Heart right ventricle (tissue), 16 donors: Measurements from ENCODE around the gene LY6G5B. TPM values are rescaled to one million over a fixed set of nuclear protein-coding genes. Genes with fewer than 3 reads are reported as not detected.

Experiments used
- ATAC-seq, 8 donors: fragments of 200-7000 bp; cut with Tn5 transposase; one replicate each; pipeline ENCODE4 v1.9.1; 2020; ENCODE audit warnings: mild to moderate bottlenecking in 8 of 8, moderate library complexity in 8 of 8, moderate number of reproducible peaks in 1 of 8
- DNase-seq, 2 donors: peaks; one replicate each; pipeline ENCODE4 v3.0.0-alpha.2; 2020
- H3K27ac ChIP-seq, 10 donors: fragments of 200-600 bp; sonication (generic) in 2 of 10; one replicate each; pipeline versions ENCODE4 v1.5.0 to v1.8.0; 2020 to 2022; ENCODE audit warnings: mild to moderate bottlenecking in 3 of 10
- H3K27me3 ChIP-seq, 7 donors: fragments of 200-600 bp; one replicate each; pipeline ENCODE4 v1.8.0; 2021 to 2022; ENCODE audit warnings: mild to moderate bottlenecking in 2 of 7
- H3K36me3 ChIP-seq, 9 donors: fragments of 200-600 bp; sonication (generic) in 1 of 9; one replicate each; pipeline versions ENCODE4 v1.5.0 to v1.8.0; 2020 to 2022; ENCODE audit warnings: mild to moderate bottlenecking in 2 of 9
- H3K4me1 ChIP-seq, 9 donors: fragments of 200-600 bp; sonication (generic) in 1 of 9; one replicate each; pipeline versions ENCODE4 v1.5.0 to v1.8.0; 2020 to 2022; ENCODE audit warnings: mild to moderate bottlenecking in 4 of 9
- H3K4me3 ChIP-seq, 10 donors: fragments of 200-600 bp; sonication (generic) in 2 of 10; one replicate each; pipeline versions ENCODE4 v1.5.0 to v1.8.0; 2020 to 2022; ENCODE audit warnings: mild to moderate bottlenecking in 7 of 10, moderate library complexity in 2 of 10
- H3K9me3 ChIP-seq, 11 donors: fragments of 200-600 bp in 10 of 11; sonication (generic) in 2 of 11; one replicate each; pipeline versions ENCODE4 v1.5.0 to v1.8.0; 2013 to 2022; ENCODE audit warnings: mild to moderate bottlenecking in 2 of 11, control low read depth in 1 of 11, moderate library complexity in 1 of 11
- CTCF ChIP-seq, 9 donors: fragments of 200-600 bp; sonication (generic) in 2 of 9; IDR thresholded peaks; one replicate each; pipeline versions ENCODE4 v1.5.0 to v1.8.0; 2021 to 2022; ENCODE audit warnings: antibody characterized with exemption in 9 of 9, mild to moderate bottlenecking in 5 of 9, moderate library complexity in 1 of 9
- WGBS, 2 donors: extraction: QIAGEN DNeasy Blood & Tissue Kit; methylation state at CpG; one replicate each; pipeline ENCODE4 v1.1.7; 2013; ENCODE audit warnings: inconsistent platforms in 1 of 2; 5-methylcytosine and 5-hydroxymethylcytosine counted together
- intact Hi-C, 10 donors: fragments of 100-400 bp; cut with DNase I; formaldehyde crosslinking; loops; one replicate each; pipeline versions ENCODE4 v1.11.1 to v1.14.2; 2022
- polyA plus RNA-seq, 2 donors: library from polyadenylated mRNA; stranded (reverse); fragments of 200-250 nt; gene quantifications; one replicate each; pipeline ENCODE4 v1.2.3, GENCODE V29; 2013
- total RNA-seq, 10 donors: library from RNA; stranded (reverse); fragmentation: NEBNext Ultra II Directional in 3 of 10; extraction: Animal tissue kit (Norgen Biotek cat#: 25700) in 3 of 10; gene quantifications; one replicate each; pipeline versions ENCODE4 v1.2.1 to v1.2.4, GENCODE V29; 2021 to 2023
- donor health status: Arrhythmogenic right ventricular cardiomyopathy.
- donor health status: ischemic (EF 13 %, LVEDD 7.1; RV severe dilation, severe dysfunction).
- donor health status: healthy with polysubstance abuse.
- donor health status: DM: no; HTN: yes; CAD: no.
- donor health status: DM: no; HTN: no; CAD: no.
- donor health status: ischemic (EF 25% LVEDD 6.9; RV normal size, moderate dysfunction).
- donor health status: ischemic (EF 25% LVEDD 5.7; RV mildly dilated, moderate dysfunction).
- donor health status: healthy.
- donor health status: DM: yes; HTN: yes; CAD: no.
- donor health status: Ischemic cardiomyopathy.
- donor health status: ischemic (EF 35%, LVEDD 5.7; RV mildly dilated, moderate dysfunction).
- donor health status: nonischemic (EF 11% LVEDD 7.7; RV severe dilation, severe dysfunction).
- donor health status: DM: yes; HTN: yes; CAD: no.
- donor health status: PGD.
- donor health status: ischemic (EF 29% LVEDD 5.4; RV normal size, mild dysfunction).
- donor health status: nonischemic (EF 23%, LVEDD 6.1; RV moderate dilation, normal function).

LY6G5B gene
- total and polyA plus RNA-seq, 12 donors = 2.4 to 7.3 (median 3.8) TPM

DNA sequence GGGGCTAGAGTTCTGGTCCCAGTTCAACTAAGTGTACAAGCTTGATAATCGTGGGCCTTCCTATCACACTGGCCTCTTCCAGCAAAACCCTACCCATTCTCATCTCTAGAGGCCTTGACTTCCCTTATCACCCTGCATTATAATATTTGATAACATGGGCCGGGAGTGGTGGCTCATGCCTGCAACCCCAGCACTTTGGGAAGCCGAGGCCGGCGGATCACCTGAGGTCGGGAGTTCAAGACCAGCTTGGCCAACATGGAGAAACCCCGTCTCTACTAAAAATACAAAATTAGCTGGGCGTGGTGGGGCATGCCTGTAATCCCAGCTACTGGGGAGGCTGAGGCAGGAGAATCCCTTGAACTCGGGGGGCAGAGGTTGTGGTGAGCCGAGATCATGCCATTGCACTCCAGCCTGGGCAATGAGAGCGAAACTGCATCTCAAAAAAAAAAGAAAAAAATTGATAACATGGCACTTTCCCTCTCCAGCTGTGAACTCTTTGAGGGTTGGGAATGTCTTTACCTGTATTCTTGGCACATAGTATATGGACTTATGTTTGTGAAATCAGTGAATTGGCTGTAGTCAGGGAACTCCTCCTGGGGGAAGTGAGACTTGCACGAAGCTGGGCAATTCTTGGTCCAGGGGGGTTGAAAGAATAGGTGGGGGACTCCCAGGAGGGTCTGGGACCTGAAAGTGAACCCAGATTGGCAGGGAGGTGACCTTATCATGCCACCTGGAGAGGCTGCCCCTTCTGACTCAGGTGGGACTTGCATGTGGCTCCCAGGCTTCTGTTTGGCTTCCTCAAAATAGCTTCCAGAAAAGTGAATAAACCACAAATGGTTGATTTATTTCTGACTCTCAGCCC, 8.3 kb upstream of the LY6G5B start:
- DNase-seq (no peak), ATAC-seq (no peak)
- H3K27ac ChIP-seq = peak overlapping the region in 9 of 10 donors; percentile 88 to 98 (median 94)
- intact Hi-C loops = loop anchor here in 1 of 10 donors (10.0 kb wide), 1 partner anchor 1753 kb away; the partner anchor contains the start of genes CUTA and PHF1
- H3K4me1 ChIP-seq = peaks cover 27 to 75% (median 61%) of the 10 kb centered on the region in 9 donors
- H3K9me3 ChIP-seq = no peaks in the 10 kb centered on the region
- peaks cover 0 to 46% (median 4%) of the 10 kb centered on the region in 9 donors for H3K36me3 ChIP-seq
- no peaks in the 10 kb centered on the region for H3K27me3 ChIP-seq
- no peak for TF ChIP-seq CTCF (IDR thresholded peaks at IDR 0.05)
- WGBS, 2 donors = 74 to 76% methylated on average over 12 of the region's 12 CpGs
- H3K4me3 ChIP-seq = peak overlapping the region in 8 of 10 donors; percentile 74 to 94 (median 87)

DNA sequence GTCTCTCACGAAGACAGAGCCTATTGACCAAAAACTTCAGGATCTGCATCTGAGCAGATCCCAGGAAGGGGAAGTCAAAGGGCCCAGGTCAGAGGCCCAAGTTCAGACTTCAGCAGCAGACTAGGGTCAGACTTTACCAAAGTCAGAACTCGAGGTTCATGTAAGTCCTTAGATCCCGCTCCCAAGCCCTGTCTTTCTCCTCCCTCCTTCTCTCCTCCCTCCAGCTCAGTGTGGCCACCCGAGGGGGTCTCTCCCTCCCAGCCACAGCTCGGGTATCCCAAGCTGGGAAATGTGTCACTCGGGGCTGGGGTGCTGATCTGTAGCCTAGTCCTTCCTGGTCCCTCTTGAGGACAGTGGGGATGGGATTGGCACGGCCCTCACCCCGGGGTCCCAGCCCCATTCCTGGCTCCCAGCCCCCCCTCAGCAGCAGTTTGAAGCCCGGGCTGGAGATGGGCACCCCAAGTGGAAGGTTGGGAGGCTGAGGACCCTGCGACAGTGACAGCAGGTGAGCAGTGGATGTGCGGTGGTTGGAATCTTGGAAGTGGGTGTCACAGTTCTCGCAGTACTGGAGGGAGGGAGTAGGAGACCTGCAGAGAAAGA, 7.6 kb upstream of the LY6G5B start:
- intact Hi-C loops = loop anchor here in 1 of 10 donors (10.0 kb wide), 1 partner anchor 1753 kb away; the partner anchor contains the start of genes CUTA and PHF1
- no peak for ATAC-seq
- TF ChIP-seq CTCF (IDR thresholded peaks at IDR 0.05) = no peak

DNA sequence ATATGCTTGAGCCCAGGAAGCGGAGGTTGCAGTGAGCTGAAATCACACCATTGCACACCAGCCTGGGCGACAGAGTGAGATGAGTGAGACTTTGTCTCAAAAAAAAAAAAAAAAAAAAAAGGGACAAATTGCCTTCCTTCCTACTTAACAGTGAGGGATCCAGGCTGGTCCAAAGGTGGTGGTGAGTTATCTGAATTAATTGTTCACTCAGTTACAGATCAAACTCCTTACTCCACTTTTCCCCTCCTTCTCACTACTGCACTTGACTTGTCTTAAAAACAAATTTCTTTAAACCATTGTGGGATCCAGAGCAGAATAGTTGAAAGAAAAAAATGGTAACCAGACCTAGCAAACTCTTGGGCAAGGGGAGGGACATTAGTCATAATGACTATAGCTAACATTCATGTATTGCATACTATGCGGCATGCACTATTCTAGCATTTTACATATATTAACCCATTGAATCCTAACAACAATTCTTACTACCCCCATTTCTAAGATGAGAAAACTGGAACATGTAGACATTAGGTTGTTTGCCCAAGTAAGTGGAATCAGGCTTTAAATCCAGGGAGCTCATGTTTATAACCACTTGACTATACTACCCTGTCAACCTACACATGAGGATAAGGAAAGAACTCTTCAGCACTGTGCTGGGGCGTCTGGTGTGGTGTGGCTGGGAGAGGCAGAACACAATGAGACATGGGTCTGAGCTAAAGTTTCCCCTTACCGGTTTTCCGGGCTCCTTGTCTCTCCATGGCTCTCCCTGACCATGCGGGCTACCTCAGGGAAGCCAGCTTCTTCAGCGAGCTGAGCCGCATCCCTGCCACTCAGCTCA, 6.4 kb upstream of the LY6G5B start:
- no peak for TF ChIP-seq CTCF (IDR thresholded peaks at IDR 0.05)
- H3K4me1 ChIP-seq = peaks cover 24 to 77% (median 71%) of the 10 kb centered on the region in 9 donors
- H3K9me3 ChIP-seq = no peaks in the 10 kb centered on the region
- WGBS, 2 donors = 41 to 52% methylated on average over 9 of the region's 9 CpGs
- H3K27ac ChIP-seq = peak overlapping the region; percentile 49 to 98 (median 96)
- peak overlapping the region; percentile 56 to 98 (median 82) for H3K4me3 ChIP-seq
- ATAC-seq = no peak
- H3K36me3 ChIP-seq = peaks cover 0 to 44% (median 15%) of the 10 kb centered on the region in 9 donors
- intact Hi-C loops = loop anchor here in 1 of 10 donors (10.0 kb wide), 1 partner anchor 1751 kb away; the partner anchor contains the start of genes CUTA and PHF1
- DNase-seq = no peak
- no peaks in the 10 kb centered on the region for H3K27me3 ChIP-seq

More for the DNA sequence above, 7.6 kb upstream of the LY6G5B start:
- H3K27ac ChIP-seq = peak overlapping the region in 3 of 10 donors; percentile 31 to 94 (median 90)
- WGBS, 2 donors = 90 to 93% methylated on average over 12 of the region's 12 CpGs
- H3K4me1 ChIP-seq = peaks cover 27 to 79% (median 69%) of the 10 kb centered on the region in 9 donors
- no peak for DNase-seq
- peaks cover 0 to 44% (median 4%) of the 10 kb centered on the region in 9 donors for H3K36me3 ChIP-seq
- no peak overlapping the region for H3K4me3 ChIP-seq
- no peaks in the 10 kb centered on the region for H3K27me3 ChIP-seq
- H3K9me3 ChIP-seq = no peaks in the 10 kb centered on the region
